ENCODE results near the gene LRSAM1.

GRCh38 chr9:127482662-127483061, 31.4 kb downstream of the LRSAM1 start:
- no peak for TF ChIP-seq CTCF (IDR thresholded peaks at IDR 0.05)
- TF ChIP-seq POLR2AphosphoS5 (IDR thresholded peaks at IDR 0.05): no peak
- no peak for TF ChIP-seq POLR2A (IDR thresholded peaks at IDR 0.05)
- no peak for TF ChIP-seq EP300 (IDR thresholded peaks at IDR 0.05)

Data from gastroesophageal sphincter (tissue), 3 donors.